RCC 7860 (cell line): Measurements from ENCODE around the gene DOCK7.
A peak's percentile ranks its signal among the peaks of the same experiment; 100 is the strongest.

ENCODE experiments used
- DNase-seq: peaks from one replicate; pipeline ENCODE4 v3.0.0-alpha.2; 2015; ENCODE audit warnings: low spot score
- FAIRE-seq: peaks from 2 replicates; lab custom pipeline; 2012; peaks lifted over from hg19 to GRCh38; lab: Jason Lieb, UNC

Gene DOCK7

DNA sequence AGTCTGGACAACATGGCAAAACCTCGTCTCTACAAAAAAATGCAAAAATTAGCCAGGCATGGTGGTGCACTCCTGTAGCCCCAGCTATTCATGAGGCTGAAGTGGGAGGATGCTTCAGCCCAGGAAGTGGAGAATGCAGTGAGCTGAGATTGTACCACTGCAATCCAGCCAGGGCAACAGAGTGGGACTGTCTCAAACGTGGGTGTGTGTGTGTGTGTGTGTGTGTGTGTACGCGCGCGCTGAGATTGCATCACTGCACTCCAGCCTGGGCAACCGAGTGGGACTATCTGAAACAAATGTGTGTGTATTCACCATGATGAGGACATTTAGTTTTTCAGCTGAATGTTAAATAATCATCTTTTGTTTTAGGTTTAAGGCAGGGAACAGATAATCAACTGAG is 230.2 kb downstream of the DOCK7 start:
- FAIRE-seq (no peak), DNase-seq (no peak)

DNA sequence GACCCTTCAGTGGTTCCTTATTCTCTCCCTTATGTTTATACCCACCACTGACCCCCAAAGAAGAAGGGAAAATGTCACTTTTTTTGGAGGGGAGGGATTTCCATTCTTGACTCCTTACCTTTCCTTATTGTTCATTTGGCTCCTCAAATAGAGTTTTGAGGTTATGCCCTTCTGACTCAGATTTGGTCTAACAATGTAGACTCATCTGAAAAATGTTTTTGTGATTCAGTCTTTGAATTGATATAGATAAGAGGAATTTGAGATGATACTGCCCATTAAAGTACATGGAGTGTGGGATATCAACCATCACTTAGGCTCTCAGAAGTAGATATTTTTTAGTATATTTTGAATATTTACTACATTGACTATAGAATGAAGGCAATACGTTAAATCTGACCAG is 235.2 kb downstream of the DOCK7 start:
- FAIRE-seq (no peak), DNase-seq (no peak)

DNA sequence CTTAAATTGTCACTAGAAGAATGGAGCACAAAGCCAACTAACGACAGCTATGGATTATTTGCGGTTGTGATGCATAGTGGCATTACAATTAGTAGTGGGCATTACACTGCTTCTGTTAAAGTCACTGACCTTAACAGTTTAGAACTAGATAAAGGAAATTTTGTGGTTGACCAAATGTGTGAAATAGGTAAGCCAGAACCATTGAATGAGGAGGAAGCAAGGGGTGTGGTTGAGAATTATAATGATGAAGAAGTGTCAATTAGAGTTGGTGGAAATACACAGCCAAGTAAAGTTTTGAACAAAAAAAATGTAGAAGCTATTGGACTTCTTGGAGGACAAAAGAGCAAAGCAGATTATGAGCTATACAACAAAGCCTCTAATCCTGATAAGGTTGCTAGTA is 237.9 kb downstream of the DOCK7 start:
- DNase-seq, result no peak
- no peak for FAIRE-seq

DNA sequence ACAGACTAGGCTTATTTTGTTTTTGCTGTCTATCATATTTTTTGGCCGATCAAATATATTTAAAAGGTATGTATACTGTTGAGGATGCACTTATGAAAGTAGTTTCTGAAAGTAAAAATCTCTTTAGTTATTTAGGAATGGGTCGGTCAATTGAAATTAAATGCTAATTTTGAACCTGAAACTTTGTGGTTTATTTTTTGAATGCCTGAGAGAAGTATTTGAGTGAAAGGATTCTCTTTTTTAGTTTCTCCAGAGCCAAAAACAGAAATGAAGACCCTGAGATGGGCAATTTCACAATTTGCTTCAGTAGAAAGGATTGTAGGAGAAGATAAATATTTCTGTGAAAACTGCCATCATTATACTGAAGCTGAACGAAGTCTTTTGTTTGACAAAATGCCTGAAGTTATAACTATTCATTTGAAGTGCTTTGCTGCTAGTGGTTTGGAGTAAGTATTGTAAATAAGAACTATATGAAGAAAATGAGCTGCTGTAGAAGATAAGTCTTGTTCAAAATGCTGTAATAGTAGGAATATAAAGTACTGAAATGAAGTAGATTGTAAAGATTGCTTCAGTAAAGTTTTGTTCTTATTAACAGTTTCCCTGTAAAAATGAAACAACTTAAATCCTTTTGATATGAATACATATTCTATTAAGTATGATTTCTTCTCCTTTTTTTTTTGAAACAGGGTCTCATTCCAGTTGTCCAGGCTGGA is 239.8 kb downstream of the DOCK7 start:
- FAIRE-seq, result no peak
- DNase-seq, result no peak

DNA sequence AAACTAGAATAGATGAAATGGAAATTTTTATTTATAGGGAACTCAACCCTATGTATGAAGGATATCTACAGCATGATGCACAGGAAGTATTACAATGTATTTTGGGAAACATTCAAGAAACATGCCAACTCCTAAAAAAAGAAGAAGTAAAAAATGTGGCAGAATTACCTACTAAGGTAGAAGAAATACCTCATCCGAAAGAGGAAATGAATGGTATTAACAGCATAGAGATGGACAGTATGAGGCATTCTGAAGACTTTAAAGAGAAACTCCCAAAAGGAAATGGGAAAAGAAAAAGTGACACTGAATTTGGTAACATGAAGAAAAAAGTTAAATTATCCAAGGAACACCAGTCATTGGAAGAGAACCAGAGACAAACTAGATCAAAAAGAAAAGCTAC is 243.5 kb downstream of the DOCK7 start:
- DNase-seq, result no peak
- FAIRE-seq, result no peak

DNA sequence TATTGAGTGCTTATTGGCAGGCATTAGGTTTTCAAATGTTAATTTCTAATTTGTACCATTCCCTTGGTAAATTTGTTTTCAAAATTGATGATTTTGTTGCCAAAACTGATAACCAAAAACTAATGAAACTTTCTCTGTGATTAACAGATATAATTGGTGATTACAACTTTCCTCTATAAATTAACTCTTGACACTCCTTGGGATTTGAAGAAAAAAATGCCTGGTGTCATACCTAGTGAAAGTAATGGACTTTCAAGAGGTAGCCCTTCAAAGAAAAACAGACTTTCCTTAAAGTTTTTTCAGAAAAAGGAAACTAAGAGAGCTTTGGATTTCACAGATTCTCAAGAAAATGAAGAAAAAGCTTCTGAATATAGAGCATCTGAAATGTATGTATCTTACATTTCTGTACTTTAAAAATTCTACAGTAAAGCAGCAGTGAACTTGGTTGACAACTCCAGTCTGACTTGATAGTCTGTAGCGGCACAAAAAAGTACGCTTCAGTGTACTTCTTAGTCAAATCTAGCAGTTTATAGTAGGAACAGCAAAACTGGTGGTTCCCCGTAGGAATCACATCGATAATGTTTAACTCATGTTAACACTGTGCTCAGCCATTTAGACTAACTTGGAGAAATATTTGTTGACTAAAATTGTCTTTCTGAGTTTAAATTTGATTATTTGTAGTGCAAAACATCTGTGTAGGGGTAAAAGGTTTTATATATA is 248.4 kb downstream of the DOCK7 start:
- DNase-seq (peak; percentile 18), FAIRE-seq (peak; percentile 83)

DNA sequence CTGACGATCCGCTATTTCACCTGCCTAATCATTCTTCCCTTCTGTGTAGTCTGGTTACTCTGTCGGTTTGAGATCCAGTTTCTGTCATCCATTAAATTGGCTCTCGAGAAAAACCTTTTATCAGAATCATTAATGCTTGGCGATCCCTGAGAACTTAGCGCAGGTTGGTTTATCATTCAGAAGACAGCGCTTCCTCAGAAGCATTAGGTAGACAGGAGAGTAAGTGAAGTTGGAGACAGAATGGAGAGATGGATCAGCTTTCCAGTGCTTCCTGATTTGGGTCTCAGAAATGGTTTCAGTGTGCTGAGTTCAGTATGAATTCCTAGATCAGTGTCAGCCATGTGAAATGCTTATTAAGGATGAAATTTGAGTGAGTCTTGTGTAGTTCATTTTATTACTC is 250.0 kb downstream of the DOCK7 start:
- DNase-seq, result peak; percentile 21
- no peak for FAIRE-seq

DNA sequence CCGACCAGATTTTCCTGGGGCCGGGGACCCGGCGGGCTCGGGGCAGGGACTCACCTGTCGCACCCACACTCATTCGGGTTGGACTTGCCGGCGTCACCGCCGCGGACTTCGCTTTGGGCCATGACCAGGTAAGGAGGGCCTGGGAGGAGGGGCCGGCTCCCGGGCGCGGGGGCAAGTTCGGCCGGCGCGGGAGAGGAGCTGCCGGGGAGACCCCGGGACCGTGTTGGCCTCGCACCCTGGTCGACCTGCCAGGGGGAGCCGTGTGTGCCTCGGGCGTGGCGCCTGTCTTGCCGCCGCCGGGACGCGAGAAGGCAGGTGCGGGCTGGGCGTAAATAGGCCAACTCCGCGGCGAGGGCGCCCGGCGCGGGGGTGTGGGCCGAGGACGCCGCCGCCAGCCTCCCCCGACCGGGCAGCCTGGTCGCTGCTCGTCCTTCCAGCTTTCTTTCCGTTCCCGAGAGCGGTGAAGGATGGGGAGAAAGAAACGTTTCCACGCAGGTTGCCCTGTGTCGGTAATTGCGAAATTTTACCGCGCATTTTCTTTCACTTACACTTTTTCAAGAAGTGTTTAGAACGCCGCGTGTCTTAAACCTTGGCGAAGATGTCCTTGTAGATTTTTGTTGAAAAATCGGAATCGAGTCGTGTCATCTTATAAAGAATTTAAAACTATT is 250.8 kb downstream of the DOCK7 start:
- FAIRE-seq (no peak), DNase-seq (no peak)

DNA sequence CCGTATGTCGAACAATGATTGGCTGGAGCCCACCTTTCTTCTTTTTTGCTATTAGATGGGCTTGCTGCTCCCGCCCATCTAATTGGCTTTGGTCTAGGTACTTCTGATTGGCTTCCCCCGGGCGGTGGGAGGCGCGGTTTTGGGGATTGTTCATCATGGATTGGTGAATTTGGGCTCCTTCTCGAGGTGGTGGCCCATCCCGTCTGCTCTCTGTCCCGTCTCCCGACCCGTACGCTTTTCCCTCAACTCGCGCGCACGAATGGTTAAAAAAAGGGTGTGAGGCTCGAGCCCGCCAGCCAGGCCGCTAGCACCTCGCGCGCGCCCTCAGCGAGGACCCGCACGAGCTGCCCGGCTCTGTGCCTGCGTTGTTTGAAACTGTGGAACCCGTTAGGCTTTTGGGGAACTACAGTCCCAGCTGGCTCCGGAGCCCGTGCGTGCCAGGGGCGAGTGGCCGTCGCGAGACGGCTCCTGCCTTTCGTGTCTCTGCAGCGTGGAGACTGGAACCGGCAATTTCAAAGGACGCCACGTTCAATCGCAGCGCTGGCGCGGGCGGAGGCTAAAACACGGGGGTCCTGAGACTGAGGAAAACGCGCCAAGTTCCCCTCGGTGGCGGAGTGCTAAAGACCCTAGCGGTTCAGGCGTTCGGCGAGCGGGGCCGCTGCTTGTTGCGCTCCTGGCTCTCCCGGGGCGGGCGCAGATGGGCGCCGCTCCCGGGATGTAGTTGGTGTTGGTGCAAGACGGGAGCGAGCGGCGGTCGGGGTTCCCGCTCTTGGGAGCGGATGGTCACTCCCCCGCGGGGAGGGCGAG is 251.5 kb downstream of the DOCK7 start, which contains the start of gene USP1:
USP1 (plus strand) TSS at position 584 of the 807 bp plus-strand sequence. CDS start 2,819 bp downstream, outside the sequence.
- FAIRE-seq (peak; percentile 95), DNase-seq (peak; percentile 100)

DNA sequence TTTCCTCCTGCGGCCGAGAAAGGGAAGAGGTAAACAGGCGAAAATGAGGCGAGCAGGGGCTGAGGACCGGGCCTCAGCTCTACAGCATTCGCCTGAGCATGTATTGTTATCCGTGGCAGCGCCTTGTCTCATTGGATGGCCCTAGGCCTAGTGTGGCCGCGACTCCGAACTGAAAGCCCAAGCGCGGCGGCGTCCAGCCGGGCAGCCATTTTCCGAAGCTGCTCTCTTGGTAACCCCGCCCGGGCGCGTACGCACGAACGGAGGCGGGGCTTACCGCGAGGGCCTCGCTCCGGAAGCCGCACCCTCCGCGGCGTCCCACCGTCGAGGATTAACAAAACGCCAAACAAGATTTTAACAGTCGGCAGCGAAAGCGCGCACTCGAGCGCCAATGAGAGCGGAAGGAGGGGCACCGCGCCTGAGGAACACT is 252.1 kb downstream of the DOCK7 start:
- FAIRE-seq, result no peak

DNA sequence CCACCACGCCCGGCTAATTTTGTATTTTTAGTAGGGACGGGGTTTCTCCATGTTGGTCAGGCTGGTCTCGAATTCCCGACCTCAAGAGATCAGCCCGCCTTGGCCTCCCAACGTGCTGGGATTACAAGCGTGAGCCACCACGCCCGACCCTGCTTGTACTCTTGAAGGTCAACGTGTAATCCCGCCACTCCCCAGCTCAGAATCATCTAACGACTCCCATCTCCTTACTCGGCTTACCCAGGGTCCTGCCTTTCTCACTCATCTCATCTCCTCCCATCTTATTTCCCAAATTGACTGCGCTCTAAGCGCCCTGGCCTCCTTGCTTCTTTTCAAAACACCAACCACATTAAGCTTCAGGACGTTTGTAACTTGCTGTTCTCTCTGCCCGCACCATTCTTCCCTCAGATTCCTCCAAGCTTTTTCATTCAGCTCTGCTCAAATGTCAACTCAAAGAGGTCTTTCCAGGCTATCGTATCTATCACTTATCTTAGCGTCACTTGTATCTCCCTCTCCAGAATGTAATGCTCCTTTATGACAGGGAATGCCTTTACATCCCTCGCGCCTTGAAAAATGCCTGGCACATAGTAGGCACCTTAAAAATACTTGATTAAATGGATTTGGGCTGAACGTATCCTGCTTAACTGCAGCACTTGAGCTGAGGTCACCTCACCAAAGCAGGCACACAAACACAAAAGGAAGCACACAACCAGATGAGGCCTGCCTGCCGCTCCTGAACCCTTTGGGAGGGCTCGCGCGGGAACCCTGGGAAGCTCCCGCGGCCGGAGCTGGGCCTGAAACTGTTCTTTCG is 252.8 kb downstream of the DOCK7 start:
- FAIRE-seq, result no peak
- DNase-seq, result no peak

More for the DNA sequence above, 252.1 kb downstream of the DOCK7 start:
- no peak for DNase-seq

DNA sequence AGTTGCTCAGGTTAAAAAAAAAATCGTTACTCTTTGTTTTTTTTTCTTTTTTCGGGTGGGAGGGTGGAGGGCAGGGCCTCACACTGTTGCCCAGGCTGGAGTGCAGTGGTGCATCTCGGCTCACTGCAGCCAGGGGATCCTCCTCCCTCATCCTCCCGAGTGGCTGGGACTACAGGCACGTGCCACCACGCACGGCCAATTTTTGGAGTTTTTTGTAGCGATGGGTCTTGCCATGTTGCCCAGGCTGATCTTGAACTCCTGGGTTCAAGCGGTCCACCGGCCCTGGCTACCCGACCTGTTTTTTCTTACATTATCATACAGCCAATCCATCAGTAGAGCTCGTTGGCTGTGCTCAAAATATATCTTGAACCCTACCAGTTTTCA is 253.6 kb downstream of the DOCK7 start:
- FAIRE-seq (no peak), DNase-seq (no peak)

DNA sequence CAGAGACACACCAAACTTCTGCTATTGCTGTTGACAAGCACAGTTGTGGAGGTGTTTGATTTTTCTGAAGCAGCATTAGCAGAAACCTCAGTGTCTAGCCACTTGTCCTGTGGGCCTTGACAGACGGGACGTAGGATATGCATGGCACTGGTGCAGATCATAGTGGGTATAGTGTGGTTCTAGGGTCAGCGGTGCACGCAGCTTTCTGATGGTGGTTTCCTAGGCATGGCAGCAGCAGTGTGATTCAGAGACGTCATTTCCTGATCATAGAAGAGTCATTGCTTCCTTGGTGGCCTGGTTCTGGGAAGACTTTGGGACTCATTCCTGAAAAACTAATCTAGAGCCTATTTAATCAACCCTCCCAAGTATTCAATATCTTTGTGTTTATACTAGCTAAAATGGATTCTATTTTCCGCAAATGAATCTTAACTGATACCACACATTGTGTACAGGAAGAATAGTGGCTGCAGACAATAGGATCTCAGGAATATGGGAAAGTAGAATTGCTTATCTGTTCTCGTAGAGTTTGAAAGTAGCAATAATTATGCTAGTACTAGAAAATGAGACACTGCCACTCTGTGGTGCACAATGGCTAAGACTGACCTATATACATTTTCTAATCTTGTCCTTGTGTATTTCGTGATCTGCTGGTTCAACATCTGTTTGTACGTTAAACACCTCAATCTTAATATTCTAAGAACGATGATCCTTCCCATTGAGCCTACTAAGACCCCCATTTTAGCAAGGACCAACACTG is 254.1 kb downstream of the DOCK7 start:
- DNase-seq (no peak), FAIRE-seq (no peak)

DNA sequence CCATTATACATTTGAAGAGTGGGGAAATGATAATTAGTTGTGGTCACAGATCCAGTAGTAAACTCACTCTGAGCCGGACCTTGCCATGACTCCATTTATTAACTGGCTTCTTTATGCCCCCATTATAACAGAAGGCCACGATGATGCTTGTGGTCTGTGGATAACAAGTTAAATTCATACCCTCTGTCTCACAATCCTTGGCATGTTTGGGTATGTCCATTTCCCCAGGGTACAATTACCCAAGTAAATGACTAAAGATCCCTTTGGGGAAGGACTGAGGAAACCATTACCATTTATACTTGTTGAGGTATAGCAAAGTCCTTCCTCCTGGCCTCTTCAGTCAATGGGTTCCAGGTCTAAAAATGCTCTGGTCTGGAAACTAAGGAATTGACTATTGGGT is 258.6 kb downstream of the DOCK7 start:
- no peak for DNase-seq
- FAIRE-seq, result no peak

DNA sequence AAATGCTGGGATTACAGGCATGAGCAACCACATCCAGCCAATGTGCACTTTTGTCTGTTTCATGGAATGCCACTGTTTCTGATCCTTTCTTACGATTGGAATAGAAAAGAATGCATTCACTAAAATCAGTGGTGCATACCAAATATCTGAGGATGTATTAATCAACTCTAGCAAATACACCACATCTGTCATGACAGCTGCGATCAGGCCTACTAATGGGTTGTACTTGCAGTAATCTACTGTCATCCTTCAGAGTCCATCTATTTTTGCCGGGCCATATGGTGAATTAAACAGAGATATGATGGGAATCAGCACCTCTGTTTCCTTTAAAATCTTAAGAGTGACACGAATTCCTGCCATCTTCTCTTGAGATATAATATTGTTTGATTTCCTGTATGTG is 259.8 kb downstream of the DOCK7 start:
- FAIRE-seq (no peak), DNase-seq (no peak)

DNA sequence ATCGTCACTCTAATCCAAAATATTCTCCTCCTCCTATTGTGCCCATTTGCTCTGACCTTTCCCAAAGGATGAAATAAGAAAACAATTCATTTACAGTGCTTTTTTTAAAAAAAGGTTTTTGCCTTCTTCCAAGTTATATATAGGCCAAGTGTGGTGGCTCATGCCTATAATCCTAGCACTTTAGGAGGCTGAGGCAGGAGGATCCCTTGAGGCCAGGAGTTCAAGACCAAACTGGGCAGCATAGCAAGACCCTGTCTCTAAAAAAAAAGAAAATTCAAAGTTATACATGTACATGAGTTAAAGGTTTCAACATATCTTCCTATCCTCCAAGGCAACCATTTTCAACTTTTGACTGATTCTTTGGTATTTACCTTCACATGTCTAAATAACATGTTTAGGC is 261.4 kb downstream of the DOCK7 start:
- DNase-seq (no peak), FAIRE-seq (no peak)

DNA sequence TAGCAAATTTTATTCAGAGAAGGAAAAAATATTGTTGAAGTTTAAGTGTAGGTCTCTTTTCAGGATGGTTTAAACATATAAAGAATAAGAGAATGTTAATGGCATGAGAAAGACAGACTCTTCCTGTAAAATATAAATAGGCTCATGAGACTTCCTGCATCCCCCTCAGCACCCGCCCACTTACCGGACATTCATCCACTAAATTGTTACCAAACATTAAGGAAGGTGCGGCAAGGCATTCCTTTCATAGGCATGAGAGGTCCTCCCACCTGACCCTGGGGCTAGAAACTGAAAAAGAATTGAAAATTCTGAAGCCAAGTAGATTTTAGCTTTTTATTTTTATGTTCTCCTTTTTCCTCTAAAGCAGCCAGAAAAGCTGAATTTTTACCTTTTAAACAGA is 261.9 kb downstream of the DOCK7 start:
- no peak for DNase-seq

DNA sequence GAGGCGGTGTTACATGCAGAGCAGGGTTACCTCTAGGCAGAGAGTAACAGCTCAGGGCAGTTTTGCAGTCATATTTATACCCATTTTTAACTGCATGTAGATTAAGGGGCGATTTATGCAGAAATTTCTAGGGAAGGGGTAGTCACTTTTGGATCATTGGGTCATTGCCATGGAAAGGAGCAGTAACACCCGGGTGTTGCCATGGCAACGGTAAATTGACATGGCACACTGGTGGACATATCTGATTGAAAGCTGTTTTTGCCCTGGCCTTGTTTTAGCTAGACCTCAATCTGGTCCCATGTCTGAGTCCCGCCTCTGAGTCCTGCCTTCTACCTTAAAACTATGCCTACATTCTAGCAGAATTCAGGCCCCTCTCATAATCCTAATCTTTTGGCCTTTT is 263.1 kb downstream of the DOCK7 start:
- DNase-seq (no peak), FAIRE-seq (no peak)

More for the DNA sequence above, 261.9 kb downstream of the DOCK7 start:
- FAIRE-seq, result no peak

DNA sequence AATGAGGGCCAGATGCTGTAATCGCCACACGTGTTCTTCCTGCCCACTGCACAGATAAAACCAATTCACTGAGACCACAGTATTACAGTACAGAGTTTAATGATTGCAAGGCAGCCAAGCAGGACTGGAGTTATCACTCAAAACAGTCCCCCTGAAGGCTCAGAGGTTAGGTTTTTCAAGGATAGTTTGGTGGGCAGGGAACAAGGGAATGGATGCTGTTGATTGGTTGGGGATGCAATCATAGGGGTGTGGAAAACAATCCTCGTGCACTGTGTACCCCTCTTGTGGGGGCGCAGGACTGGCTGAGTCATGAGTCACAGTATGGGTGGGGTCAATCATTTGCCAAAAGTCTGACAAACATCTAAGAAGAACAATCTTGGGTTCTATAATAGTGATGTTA is 263.8 kb downstream of the DOCK7 start:
- FAIRE-seq, result no peak
- DNase-seq, result no peak
